ENCODE results near the gene PEX12. TPM values are rescaled to one million over a fixed set of nuclear protein-coding genes. Genes with fewer than 3 reads are reported as not detected.
A peak's percentile ranks its signal among the peaks of the same experiment; 100 is the strongest.

The PEX12 gene
- total and polyA plus RNA-seq, 2 of the 4 experiments (the other 2 are of a cell fraction), result 4.5 to 7.9 TPM

DNA sequence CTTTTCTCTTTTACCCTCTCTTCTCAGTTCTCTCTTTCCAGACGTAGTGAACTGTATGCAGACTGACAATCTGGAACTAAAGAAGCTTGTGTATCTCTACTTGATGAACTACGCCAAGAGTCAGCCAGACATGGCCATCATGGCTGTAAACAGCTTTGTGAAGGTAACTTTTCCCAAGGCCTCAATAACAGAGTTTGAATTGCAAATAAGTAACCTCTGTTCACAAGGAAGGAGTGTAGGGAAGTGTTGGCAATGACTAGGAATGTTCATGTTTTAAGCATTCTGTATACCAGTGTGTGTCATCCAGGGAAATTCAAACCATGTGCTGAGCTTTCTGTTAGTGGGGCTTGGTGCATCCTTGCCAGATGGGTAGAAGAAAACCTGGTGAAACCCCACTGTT, 27.3 kb upstream of the PEX12 start:
- no peak overlapping the region for H3K56ac ChIP-seq (ENCODE audit: extremely low read depth, insufficient read depth, low read length)
- no TSS peak for BruUV-seq (replicated peaks)
- no peak overlapping the region for H2AK9ac ChIP-seq (replicated peaks; ENCODE audit: low read depth, low read length, poor library complexity)
- no peak overlapping the region for H3K4me3 ChIP-seq (ENCODE audit: insufficient read depth, low read depth, low read length)
- no peak overlapping the region for H4K91ac ChIP-seq (ENCODE audit: insufficient read depth, low read depth, low read length)
- in situ Hi-C loops (cut with MboI; ENCODE audit: low sequenced_read_pairs), result no loop called here
- H2BK20ac ChIP-seq (ENCODE audit: low read depth, low read length), result no peak overlapping the region
- TF ChIP-seq MXI1 (IDR thresholded peaks at IDR 0.05; ENCODE audit: borderline replicate concordance, low read depth, low read length) (peak; percentile 72; the same call in 1 of the 2 replicates), CEBPB (IDR thresholded peaks at IDR 0.05; ENCODE audit: low read depth, low read length) (no peak)
- H3K23ac ChIP-seq (ENCODE audit: low read depth, low read length), result no peak overlapping the region
- H4K5ac ChIP-seq (ENCODE audit: low read depth, low read length), result peak overlapping the region; percentile 35; the same call in 1 of the 2 replicates
- H3K9me1 ChIP-seq (ENCODE audit: insufficient read depth, low read length), result 0 out of 2 replicates have a peak, but pooled peaks cover 5% of the 10 kb centered on the region
- H3K27ac ChIP-seq (ENCODE audit: insufficient read depth, low read length), result peak overlapping the region; percentile 40; the same call in 1 of the 2 replicates
- peak overlapping the region; percentile 63; the same call in 1 of the 2 replicates for H3K18ac ChIP-seq (ENCODE audit: low read depth, low read length)
- no peak overlapping the region for H3K9ac ChIP-seq (ENCODE audit: low read depth, low read length)
- POLR2A ChIA-PET (ENCODE audit: unreplicated experiment), result interaction anchor here (0.6 kb wide), 1 partner anchor 14 kb away, joined by 6 read pairs; no protein-coding TSS in a partner anchor
- H2AFZ ChIP-seq (replicated peaks; ENCODE audit: low read length, poor library complexity), result no peak overlapping the region
- H2BK120ac ChIP-seq (ENCODE audit: low read depth, low read length), result no peak overlapping the region
- H4K8ac ChIP-seq (ENCODE audit: low read depth in 2 of 2, low read length in 2 of 2), result 0 out of 4 replicates have a peak overlapping the region, but pooled peaks of 1 of the 2 experiments have one; percentile 1
- no peak overlapping the region for H3K4ac ChIP-seq (ENCODE audit: low read depth, low read length)
- H3K9me3 ChIP-seq (ENCODE audit: control insufficient read depth, insufficient read depth, low read length), result no peaks in the 10 kb centered on the region
- H2BK15ac ChIP-seq (ENCODE audit: low read depth, low read length), result no peak overlapping the region
- no peak overlapping the region for H2AK5ac ChIP-seq (ENCODE audit: low read depth, low read length)
- no peak overlapping the region for H3K14ac ChIP-seq (replicated peaks; ENCODE audit: low read depth, low read length)
- peaks cover 29% of the 10 kb centered on the region for H3K36me3 ChIP-seq (ENCODE audit: control insufficient read depth, insufficient read depth, low read length)
- ATAC-seq (ENCODE audit: low read depth), result peak; percentile 81
- peaks cover 10% of the 10 kb centered on the region for H3K4me1 ChIP-seq (ENCODE audit: control insufficient read depth, insufficient read depth, low read length)
- dilution Hi-C loops (cut with HindIII; ENCODE audit: low sequenced_read_pairs, unreplicated experiment), result no loop called here
- peak overlapping the region; percentile 52; the same call in 1 of the 2 replicates for H3K4me2 ChIP-seq (ENCODE audit: low read depth, low read length)
- no peaks in the 10 kb centered on the region for H3K27me3 ChIP-seq (ENCODE audit: control insufficient read depth, insufficient read depth, low read length)
- peak; percentile 73 for DNase-seq
- WGBS, 2 experiments (ENCODE audit: extremely low coverage in 2 of 2, insufficient read length in 1 of 2), result 100% methylated on average over 1 of the region's 2 CpGs; no CpG with 5 or more reads in 1 of the 2 experiments
- H4K20me1 ChIP-seq (ENCODE audit: insufficient read depth, low read length), result no peaks in the 10 kb centered on the region
- CTCF ChIA-PET, result interaction anchor here (0.7 kb wide), 1 partner anchor 20 kb away, joined by 3 read pairs; no protein-coding TSS in a partner anchor
- peaks cover 27 to 33% of the 10 kb centered on the region in 2 experiments for H3K79me1 ChIP-seq (ENCODE audit: low read depth in 1 of 2, low read length in 2 of 2)
- peak overlapping the region; percentile 69 for H2BK5ac ChIP-seq (ENCODE audit: low read depth, low read length, poor library complexity, severe bottlenecking)
- intact Hi-C loops (cut with micrococcal nuclease), result no loop called here

Data from IMR-90 (cell line).